K562 (cell line): ENCODE data around the gene GMPR. TPM values are rescaled to one million over a fixed set of nuclear protein-coding genes. Genes with fewer than 3 reads are reported as not detected.

Experiments
- CC2D1A ChIP-seq: fragments of 450-650 bp; IDR thresholded peaks from 2 replicates; pipeline ENCODE4 v1.6.1; 2017; ENCODE audit warnings: mild to moderate bottlenecking
- ELF1 ChIP-seq: fragments of 200-800 bp; sonication (Bioruptor generic); IDR thresholded peaks from 2 replicates; pipeline ENCODE4 v1.6.1; 2016; ENCODE audit warnings: missing genetic modification characterization, missing compliant biosample characterization
- HMGXB4 ChIP-seq: sonication (generic); formaldehyde crosslinking; IDR thresholded peaks from 2 replicates; pipeline ENCODE4 v1.8.1; 2023; ENCODE audit warnings: mild to moderate bottlenecking, missing genetic modification reagents
- JUND ChIP-seq, 2 experiments: IDR thresholded peaks; 2 replicates in 1 of 2; 3 replicates in 1 of 2; pipeline ENCODE4 v1.6.1; 2011; ENCODE audit warnings: borderline replicate concordance in 2 of 2, low read depth in 2 of 2, low read length in 2 of 2, improper control_type of control experiment in 1 of 2, missing biosample characterization in 1 of 2, missing genetic modification characterization in 1 of 2, missing genetic modification reagents in 1 of 2
- POLR2AphosphoS5 ChIP-seq: IDR thresholded peaks from 2 replicates; pipeline ENCODE4 v1.6.1; 2011; ENCODE audit warnings: mild to moderate bottlenecking, low read depth, low read length, moderate library complexity; ENCODE audit not compliant: control insufficient read depth, insufficient read depth
- RHOXF2B ChIP-seq: fragments of 250-450 bp; sonication (Bioruptor Pico); conservative IDR thresholded peaks from 2 replicates; pipeline ENCODE4 v1.5.1; 2021
- SETDB1 ChIP-seq: IDR thresholded peaks from one replicate; pipeline ENCODE4 v1.6.1; 2012; ENCODE audit warnings: low read length, control low read depth, inconsistent platforms
- SFPQ ChIP-seq: fragments of 200-400 bp; formaldehyde crosslinking; IDR thresholded peaks from 2 replicates; pipeline ENCODE4 v1.6.1; 2017; ENCODE audit warnings: mild to moderate bottlenecking, low read depth, low read length, moderate library complexity
- SIN3A ChIP-seq, 2 experiments: fragments of 150-350 bp in 1 of 2; IDR thresholded peaks; 2 replicates each; pipeline ENCODE4 v1.6.1; 2011 to 2016; ENCODE audit warnings: borderline replicate concordance in 2 of 2, low read depth in 2 of 2, low read length in 2 of 2, mild to moderate bottlenecking in 2 of 2, moderate library complexity in 2 of 2; ENCODE audit not compliant: control insufficient read depth in 1 of 2
- ZFP30 ChIP-seq: fragments of 250-450 bp; sonication (Bioruptor Pico); IDR thresholded peaks from 2 replicates; pipeline ENCODE4 v1.8.0; 2022; ENCODE audit warnings: moderate library complexity, mild to moderate bottlenecking, inconsistent platforms, borderline replicate concordance
- polyA plus RNA-seq, 8 experiments: library from polyadenylated mRNA; depleted of rRNA in 4 of 8; stranded (reverse) in 5 of 8; unstranded in 3 of 8; fragments of >200 nt; fragmentation: Nextera tagmentation in 2 of 8; fragmentation: Illumina TruSeq in 1 of 8; extraction: Ambion mirVana in 2 of 8; extraction: Trizol in 1 of 8; gene quantifications; 2 replicates each; pipeline versions ENCODE4 v1.2.1 to v1.2.3, GENCODE V29; 2011 to 2014; ENCODE audit warnings: inconsistent platforms in 1 of 8, missing spikeins in 1 of 8
- total RNA-seq, 7 experiments: library from RNA; depleted of rRNA in 6 of 7; stranded (reverse); fragments of >200 nt in 6 of 7; fragmentation: Illumina TruSeq in 2 of 7; extraction: Trizol in 2 of 7; gene quantifications; 2 replicates each; pipeline versions ENCODE4 v1.2.1 to v1.2.3, GENCODE V29; 2011 to 2021; ENCODE audit warnings: low replicate concordance in 1 of 7
- TF ChIP-seq, protein P1 (sequence below), 2 experiments: fragments of 450-650 bp in 1 of 2; sonication (generic) in 1 of 2; formaldehyde crosslinking in 1 of 2; IDR thresholded peaks; 2 replicates each; pipeline versions ENCODE4 v1.7.1 to v1.9.0; 2016 to 2022; ENCODE audit warnings: inconsistent platforms in 1 of 2, mild to moderate bottlenecking in 1 of 2, missing genetic modification reagents in 1 of 2
- TF ChIP-seq, protein P2 (sequence below): fragments of 250-450 bp; sonication (Bioruptor Pico); IDR thresholded peaks from 2 replicates; pipeline ENCODE4 v1.9.0; 2021; ENCODE audit warnings: mild to moderate bottlenecking

Gene GMPR
- total and polyA plus RNA-seq, 9 of the 15 experiments (the other 6 are each of a cell fraction or from before 2014, with no cell fraction given): 34.6 to 83.7 (median 49.8) TPM

DNA sequence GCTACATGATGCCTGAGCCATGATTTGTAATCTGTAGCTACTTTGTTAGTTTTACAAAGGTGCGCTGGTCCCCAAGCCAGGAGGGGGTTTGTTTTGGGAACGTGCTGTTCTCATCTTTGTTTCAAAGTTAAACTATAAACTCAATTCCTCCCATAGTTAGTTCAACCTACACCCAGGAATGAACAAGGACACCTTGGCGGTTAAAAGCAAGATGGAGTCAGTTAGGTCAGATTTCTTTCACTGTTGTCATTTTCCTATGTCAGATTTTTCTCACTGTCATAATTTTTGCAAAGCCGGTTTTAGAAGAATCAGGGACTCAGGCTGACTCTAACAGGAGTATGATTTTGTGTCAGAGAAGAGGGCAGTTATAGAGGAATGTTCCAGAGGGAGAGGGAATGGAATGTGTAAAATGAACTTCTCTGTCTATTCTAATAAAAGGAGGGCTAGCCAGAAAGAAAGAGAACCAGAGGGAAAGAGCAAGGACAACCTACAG is 2.3 kb upstream of the GMPR start (continued):
- no peak for TF ChIP-seq SFPQ
- peak; percentile 19; the same call in 1 of the 2 replicates for TF ChIP-seq ELF1
- no peak for TF ChIP-seq SIN3A (IDR thresholded peaks at IDR 0.05; ENCODE audit: borderline replicate concordance in 2 of 2, control insufficient read depth in 1 of 2, low read depth in 2 of 2, low read length in 2 of 2)
- TF ChIP-seq ZFP30 (CRISPR knock-in tag): no peak
- no peak for TF ChIP-seq SETDB1
- TF ChIP-seq, protein P1, sequence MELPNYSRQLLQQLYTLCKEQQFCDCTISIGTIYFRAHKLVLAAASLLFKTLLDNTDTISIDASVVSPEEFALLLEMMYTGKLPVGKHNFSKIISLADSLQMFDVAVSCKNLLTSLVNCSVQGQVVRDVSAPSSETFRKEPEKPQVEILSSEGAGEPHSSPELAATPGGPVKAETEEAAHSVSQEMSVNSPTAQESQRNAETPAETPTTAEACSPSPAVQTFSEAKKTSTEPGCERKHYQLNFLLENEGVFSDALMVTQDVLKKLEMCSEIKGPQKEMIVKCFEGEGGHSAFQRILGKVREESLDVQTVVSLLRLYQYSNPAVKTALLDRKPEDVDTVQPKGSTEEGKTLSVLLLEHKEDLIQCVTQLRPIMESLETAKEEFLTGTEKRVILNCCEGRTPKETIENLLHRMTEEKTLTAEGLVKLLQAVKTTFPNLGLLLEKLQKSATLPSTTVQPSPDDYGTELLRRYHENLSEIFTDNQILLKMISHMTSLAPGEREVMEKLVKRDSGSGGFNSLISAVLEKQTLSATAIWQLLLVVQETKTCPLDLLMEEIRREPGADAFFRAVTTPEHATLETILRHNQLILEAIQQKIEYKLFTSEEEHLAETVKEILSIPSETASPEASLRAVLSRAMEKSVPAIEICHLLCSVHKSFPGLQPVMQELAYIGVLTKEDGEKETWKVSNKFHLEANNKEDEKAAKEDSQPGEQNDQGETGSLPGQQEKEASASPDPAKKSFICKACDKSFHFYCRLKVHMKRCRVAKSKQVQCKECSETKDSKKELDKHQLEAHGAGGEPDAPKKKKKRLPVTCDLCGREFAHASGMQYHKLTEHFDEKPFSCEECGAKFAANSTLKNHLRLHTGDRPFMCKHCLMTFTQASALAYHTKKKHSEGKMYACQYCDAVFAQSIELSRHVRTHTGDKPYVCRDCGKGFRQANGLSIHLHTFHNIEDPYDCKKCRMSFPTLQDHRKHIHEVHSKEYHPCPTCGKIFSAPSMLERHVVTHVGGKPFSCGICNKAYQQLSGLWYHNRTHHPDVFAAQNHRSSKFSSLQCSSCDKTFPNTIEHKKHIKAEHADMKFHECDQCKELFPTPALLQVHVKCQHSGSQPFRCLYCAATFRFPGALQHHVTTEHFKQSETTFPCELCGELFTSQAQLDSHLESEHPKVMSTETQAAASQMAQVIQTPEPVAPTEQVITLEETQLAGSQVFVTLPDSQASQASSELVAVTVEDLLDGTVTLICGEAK (IDR thresholded peaks at IDR 0.05): no peak
- TF ChIP-seq, protein P1 (CRISPR knock-in tag; IDR thresholded peaks at IDR 0.05): no peak
- no peak for TF ChIP-seq HMGXB4 (CRISPR knock-in tag)
- no peak for TF ChIP-seq JUND (IDR thresholded peaks at IDR 0.05; ENCODE audit: borderline replicate concordance, low read depth, low read length)
- TF ChIP-seq JUND (tag; IDR thresholded peaks at IDR 0.05; ENCODE audit: borderline replicate concordance, low read depth, low read length): peak; percentile 51; the same call in 1 of the 3 replicates
- no peak for TF ChIP-seq CC2D1A
- TF ChIP-seq RHOXF2B: peak; percentile 76; the same call in 1 of the 2 replicates
- no peak for TF ChIP-seq POLR2AphosphoS5
- TF ChIP-seq, protein P2, sequence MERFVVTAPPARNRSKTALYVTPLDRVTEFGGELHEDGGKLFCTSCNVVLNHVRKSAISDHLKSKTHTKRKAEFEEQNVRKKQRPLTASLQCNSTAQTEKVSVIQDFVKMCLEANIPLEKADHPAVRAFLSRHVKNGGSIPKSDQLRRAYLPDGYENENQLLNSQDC: no peak
